H1 (cell line): ENCODE results near the gene WASL. TPM values are rescaled to one million over a fixed set of nuclear protein-coding genes. Genes with fewer than 3 reads are reported as not detected.

ENCODE experiments used
- CTCF ChIA-PET: fragments of 300-600 bp; sonication (Branson Sonifier 250); formaldehyde crosslinking; loops from one replicate; lab custom pipeline; 2021; ENCODE audit not compliant: partially characterized antibody; lab: Charles Lee
- POLR2A ChIA-PET: fragments of 300-600 bp; sonication (Branson Sonifier 250); formaldehyde crosslinking; loops from one replicate; lab custom pipeline; 2021; ENCODE audit warnings: inconsistent platforms; ENCODE audit not compliant: partially characterized antibody; lab: Charles Lee
- DNase-seq, 2 experiments: peaks; one replicate each; pipeline versions ENCODE4 v3.0.0 to v3.0.0-alpha.2; 2010 to 2022; ENCODE audit warnings: low spot score in 2 of 2, low read depth in 1 of 2, mixed read lengths in 1 of 2
- FAIRE-seq: peaks from 2 replicates; lab custom pipeline; 2011; peaks lifted over from hg19 to GRCh38; lab: Jason Lieb, UNC
- H2AFZ ChIP-seq: 2 replicates; pipeline ENCODE4 v1.8.1; 2012; ENCODE audit warnings: low read length, inconsistent platforms
- H2AK5ac ChIP-seq: 2 replicates; pipeline ENCODE4 v1.6.1; 2013; ENCODE audit warnings: low read depth, low read length
- H2BK120ac ChIP-seq: replicated peaks from 2 replicates; pipeline ENCODE3; 2013; ENCODE audit warnings: low read depth, low read length, inconsistent platforms
- H2BK12ac ChIP-seq: 2 replicates; pipeline ENCODE4 v1.6.1; 2013; ENCODE audit warnings: low read depth, low read length
- H2BK15ac ChIP-seq: 2 replicates; pipeline ENCODE4 v1.6.1; 2013; ENCODE audit warnings: low read length
- H2BK20ac ChIP-seq: 2 replicates; pipeline ENCODE4 v1.6.1; 2013; ENCODE audit warnings: low read length
- H2BK5ac ChIP-seq: 2 replicates; pipeline ENCODE4 v1.6.1; 2013; ENCODE audit warnings: low read depth, low read length
- H3K14ac ChIP-seq: 2 replicates; pipeline ENCODE4 v1.6.1; 2013; ENCODE audit warnings: inconsistent platforms; ENCODE audit not compliant: insufficient read length
- H3K18ac ChIP-seq: 2 replicates; pipeline ENCODE4 v1.6.1; 2013; ENCODE audit warnings: low read length; ENCODE audit errors: extremely low read depth
- H3K23ac ChIP-seq: 2 replicates; pipeline ENCODE4 v1.6.1; 2013; ENCODE audit warnings: inconsistent platforms; ENCODE audit not compliant: insufficient read length
- H3K23me2 ChIP-seq: 2 replicates; pipeline ENCODE4 v1.6.1; 2013; ENCODE audit warnings: low read depth, low read length
- H3K27ac ChIP-seq: 2 replicates; pipeline ENCODE4 v1.6.1; 2011; ENCODE audit warnings: low read depth, low read length, inconsistent platforms
- H3K27me3 ChIP-seq, 4 experiments: replicated peaks in 1 of 4; 1 replicate in 1 of 4; 2 replicates in 3 of 4; pipeline versions ENCODE4 v1.6.1 to v1.8.1; 2011 to 2013; ENCODE audit warnings: low read length in 3 of 4, mild to moderate bottlenecking in 3 of 4, inconsistent platforms in 2 of 4, mixed read lengths in 2 of 4, moderate library complexity in 1 of 4; ENCODE audit not compliant: control insufficient read depth in 3 of 4, insufficient read depth in 3 of 4; ENCODE audit errors: extremely low read depth in 1 of 4
- H3K36me3 ChIP-seq, 4 experiments: 2 replicates each; pipeline versions ENCODE4 v1.6.1 to v1.8.1; 2011 to 2013; ENCODE audit warnings: mild to moderate bottlenecking in 4 of 4, low read length in 3 of 4, moderate library complexity in 2 of 4, control low read depth in 1 of 4, inconsistent platforms in 1 of 4; ENCODE audit not compliant: insufficient read depth in 4 of 4, control insufficient read depth in 2 of 4
- H3K4ac ChIP-seq: replicated peaks from 2 replicates; pipeline ENCODE3; 2013; ENCODE audit warnings: low read length, low read depth, mixed read lengths, inconsistent platforms; ENCODE audit not compliant: insufficient read length
- H3K4me1 ChIP-seq, 4 experiments: replicated peaks in 1 of 4; 1 replicate in 1 of 4; 2 replicates in 3 of 4; pipeline versions ENCODE4 v1.6.1 to v1.8.1; 2011 to 2013; ENCODE audit warnings: low read length in 3 of 4, inconsistent platforms in 2 of 4, mixed read lengths in 1 of 4; ENCODE audit not compliant: insufficient read depth in 4 of 4, control insufficient read depth in 3 of 4
- H3K4me2 ChIP-seq, 2 experiments: 2 replicates each; pipeline versions ENCODE4 v1.6.1 to v1.8.1; 2011 to 2013; ENCODE audit warnings: low read depth in 2 of 2, low read length in 2 of 2, control low read depth in 1 of 2, inconsistent platforms in 1 of 2, mild to moderate bottlenecking in 1 of 2; ENCODE audit not compliant: insufficient read depth in 1 of 2
- H3K4me3 ChIP-seq, 4 experiments: fragments of 200-600, 300-600 bp in 1 of 4; sonication (generic), shearing (Covaris generic), sonication (Bioruptor Twin) in 1 of 4; 2 replicates each; pipeline versions ENCODE4 v1.5.1 to v1.8.1; 2011 to 2016; ENCODE audit warnings: low read length in 4 of 4, low read depth in 3 of 4, control low read depth in 2 of 4, inconsistent platforms in 2 of 4, mild to moderate bottlenecking in 2 of 4, mixed read lengths in 1 of 4, moderate library complexity in 1 of 4; ENCODE audit not compliant: insufficient read depth in 2 of 4; ENCODE audit errors: extremely low read depth in 1 of 4
- H3K56ac ChIP-seq: replicated peaks from 2 replicates; pipeline ENCODE3; 2013; ENCODE audit warnings: low read depth, mild to moderate bottlenecking, mixed read lengths, low read length, inconsistent platforms; ENCODE audit not compliant: insufficient read length
- H3K79me1 ChIP-seq: 2 replicates; pipeline ENCODE4 v1.6.1; 2013; ENCODE audit warnings: low read depth, low read length, control low read depth
- H3K79me2 ChIP-seq, 2 experiments: 2 replicates each; pipeline versions ENCODE4 v1.6.1 to v1.8.1; 2012 to 2013; ENCODE audit warnings: low read length in 2 of 2, mild to moderate bottlenecking in 2 of 2, inconsistent platforms in 1 of 2; ENCODE audit not compliant: insufficient read depth in 2 of 2, control insufficient read depth in 1 of 2
- H3K9ac ChIP-seq, 4 experiments: replicated peaks in 1 of 4; 1 replicate in 1 of 4; 2 replicates in 3 of 4; pipeline versions ENCODE4 v1.6.1 to v1.8.1; 2011 to 2013; ENCODE audit warnings: low read depth in 3 of 4, low read length in 3 of 4, control low read depth in 2 of 4, mild to moderate bottlenecking in 2 of 4, moderate library complexity in 2 of 4, inconsistent platforms in 1 of 4; ENCODE audit errors: extremely low read depth in 1 of 4
- H3K9me3 ChIP-seq, 2 experiments: 2 replicates each; pipeline versions ENCODE4 v1.6.1 to v1.8.1; 2012 to 2013; ENCODE audit warnings: mild to moderate bottlenecking in 2 of 2, moderate library complexity in 2 of 2, control low read depth in 1 of 2, inconsistent platforms in 1 of 2, low read depth in 1 of 2, low read length in 1 of 2, mixed read lengths in 1 of 2; ENCODE audit not compliant: insufficient read depth in 2 of 2
- H4K20me1 ChIP-seq, 2 experiments: replicated peaks in 1 of 2; 2 replicates each; pipeline versions ENCODE3 to v1.8.1; 2011 to 2013; ENCODE audit warnings: inconsistent platforms in 2 of 2, low read length in 2 of 2, mild to moderate bottlenecking in 1 of 2; ENCODE audit not compliant: insufficient read depth in 2 of 2, control insufficient read depth in 1 of 2
- H4K5ac ChIP-seq: 2 replicates; pipeline ENCODE4 v1.6.1; 2013; ENCODE audit warnings: low read length, low read depth, mixed read lengths, inconsistent platforms; ENCODE audit not compliant: insufficient read length
- H4K8ac ChIP-seq: 2 replicates; pipeline ENCODE4 v1.8.0; 2013; ENCODE audit warnings: mild to moderate bottlenecking, moderate library complexity, low read length, inconsistent platforms; ENCODE audit not compliant: insufficient read depth; ENCODE audit errors: extremely low read depth
- H4K91ac ChIP-seq: replicated peaks from 2 replicates; pipeline ENCODE3; 2013; ENCODE audit warnings: low read length, mixed read lengths, inconsistent platforms; ENCODE audit not compliant: insufficient read length
- CREB1 ChIP-seq: IDR thresholded peaks from 2 replicates; pipeline ENCODE4 v1.6.1; 2012; ENCODE audit warnings: inconsistent platforms
- EZH2 ChIP-seq: fragments of 200-600 bp; sonication (generic); IDR thresholded peaks from 2 replicates; pipeline ENCODE4 v1.7.1; 2012; ENCODE audit warnings: low read depth, mild to moderate bottlenecking, moderate library complexity, low read length, inconsistent platforms; ENCODE audit not compliant: severe bottlenecking
- FOSL1 ChIP-seq: IDR thresholded peaks from 2 replicates; pipeline ENCODE4 v1.6.1; 2011; ENCODE audit warnings: mild to moderate bottlenecking, low read depth, low read length, moderate library complexity; ENCODE audit not compliant: insufficient read depth
- HDAC6 ChIP-seq: IDR thresholded peaks from one replicate; pipeline ENCODE4 v1.7.1; 2012; ENCODE audit warnings: low read depth, mild to moderate bottlenecking, inconsistent platforms, low read length, moderate library complexity
- KDM5A ChIP-seq: fragments of 200-600 bp; IDR thresholded peaks from 2 replicates; pipeline ENCODE4 v1.7.1; 2012; ENCODE audit warnings: mild to moderate bottlenecking, low read length, inconsistent platforms, mixed read lengths
- POLR2AphosphoS5 ChIP-seq: IDR thresholded peaks from 2 replicates; pipeline ENCODE4 v1.6.1; 2011; ENCODE audit warnings: low read depth, low read length
- RBBP5 ChIP-seq: IDR thresholded peaks from 2 replicates; pipeline ENCODE4 v1.7.1; 2012; ENCODE audit warnings: low read depth, mild to moderate bottlenecking, inconsistent platforms, low read length, moderate library complexity, borderline replicate concordance
- SIX5 ChIP-seq: IDR thresholded peaks from 2 replicates; pipeline ENCODE4 v1.6.1; 2011; ENCODE audit warnings: mild to moderate bottlenecking, low read depth, low read length
- SUZ12 ChIP-seq: fragments of 200-600 bp; sonication (generic); IDR thresholded peaks from 2 replicates; pipeline ENCODE4 v1.6.1; 2012; ENCODE audit warnings: mild to moderate bottlenecking, inconsistent platforms, low read length, moderate library complexity, mixed read lengths
- TAF7 ChIP-seq: optimal IDR thresholded peaks from 2 replicates; pipeline ENCODE3; 2011; ENCODE audit warnings: low read depth, mild to moderate bottlenecking, inconsistent platforms, low read length, moderate library complexity, borderline replicate concordance
- TEAD4 ChIP-seq: IDR thresholded peaks from 2 replicates; pipeline ENCODE4 v1.6.1; 2012; ENCODE audit warnings: low read depth, low read length, inconsistent platforms, mixed read lengths
- WGBS, 2 experiments: shearing (Covaris generic) in 1 of 2; methylation state at CpG; one replicate each; pipeline versions ENCODE4 v1.1.6 to v1.1.7; 2013 to 2015; ENCODE audit warnings: low lambda C conversion rate in 2 of 2, mixed read lengths in 2 of 2, inconsistent platforms in 1 of 2, low coverage in 1 of 2, missing lambda C conversion rate in 1 of 2; ENCODE audit not compliant: insufficient replicate concordance in 2 of 2, insufficient coverage in 1 of 2, insufficient read length in 1 of 2; ENCODE audit errors: extremely low coverage in 1 of 2, missing lambda C conversion rate in 1 of 2; 5-methylcytosine and 5-hydroxymethylcytosine counted together
- polyA plus RNA-seq, 7 experiments: library from polyadenylated mRNA; depleted of rRNA in 3 of 7; stranded (reverse) in 5 of 7; unstranded in 2 of 7; fragments of >200 nt in 5 of 7; fragments of 200-250 nt in 2 of 7; gene quantifications; 1 replicate in 5 of 7; 2 replicates in 1 of 7; 4 replicates in 1 of 7; pipeline versions ENCODE4 v1.2.1 to v1.2.3, GENCODE V29; 2011 to 2013; ENCODE audit warnings: missing spikeins in 2 of 7, mixed read lengths in 2 of 7
- total RNA-seq: library from RNA; stranded (reverse); fragmentation: NEBNext Ultra II Directional; extraction: Animal tissue kit (Norgen Biotek cat#: 25700); gene quantifications from 2 replicates; pipeline ENCODE4 v1.2.1, GENCODE V29; 2021
- TF ChIP-seq, protein P1 (sequence below): IDR thresholded peaks from 2 replicates; pipeline ENCODE4 v1.6.1; 2011; ENCODE audit warnings: low read depth, mild to moderate bottlenecking, low read length; ENCODE audit not compliant: insufficient read depth

The WASL gene
- total and polyA plus RNA-seq, 2 of the 8 experiments (the other 6 are each of a cell fraction or from before 2014, with no cell fraction given) = 7.7 to 38.9 TPM

DNA sequence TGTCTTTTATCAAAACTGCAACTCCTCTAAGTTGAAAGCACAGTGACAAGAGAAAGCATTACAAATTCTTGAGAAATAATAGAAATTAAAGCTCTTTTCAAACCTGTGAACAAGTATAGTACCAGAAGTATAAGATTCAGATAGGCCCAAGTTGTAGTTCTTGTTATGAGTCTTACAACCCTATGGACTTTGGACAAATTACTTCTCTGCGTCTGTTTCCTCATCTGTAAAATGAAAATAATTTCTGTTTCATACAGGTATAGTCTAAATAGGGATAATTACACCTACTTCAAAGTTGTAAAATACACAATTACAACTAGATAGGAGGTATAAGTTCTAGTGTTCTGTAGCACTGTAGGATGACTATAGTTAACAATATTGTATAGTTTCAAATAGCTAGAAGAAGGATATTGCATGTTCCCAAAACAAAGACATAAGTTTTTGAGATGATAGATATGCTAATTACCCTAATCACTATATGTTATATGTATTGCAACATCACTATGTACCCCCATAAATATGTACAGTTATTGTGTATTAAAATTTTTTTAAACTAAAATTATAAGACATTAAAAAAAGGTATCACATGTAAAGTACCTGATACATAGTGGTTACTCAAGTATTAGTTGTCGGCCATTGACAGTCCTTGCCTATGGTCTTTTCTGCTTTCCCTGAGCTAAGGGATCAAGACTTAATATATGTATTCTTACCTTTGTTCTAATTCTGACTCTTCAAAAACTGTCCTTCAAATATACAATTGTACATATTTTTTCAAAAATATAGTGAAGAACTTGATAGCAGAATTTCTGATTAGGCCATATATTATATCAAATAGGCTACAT is 1.8 kb upstream of the WASL start:
- Histone ChIP-seq H3K4ac (no peak overlapping the region), H3K27me3 (no peaks in the 10 kb centered on the region), H2BK15ac (no peak overlapping the region), H3K56ac (no peak overlapping the region), H4K91ac (no peak overlapping the region), H3K79me1 (no peaks in the 10 kb centered on the region; the same call in 1 of the 2 replicates), H2AK5ac (no peak overlapping the region), H4K20me1 (peaks cover 0 to 3% of the 10 kb centered on the region in 2 experiments), H3K4me1 (peaks cover 0 to 15% (median 3%) of the 10 kb centered on the region in 4 experiments; a peak in 4 of 7 replicates), H4K5ac (peak overlapping the region; percentile 21), H3K4me2 (peak overlapping the region; percentile 63 to 93), H2BK12ac (no peak overlapping the region), H3K9ac (no peak overlapping the region), H3K23ac (no peak overlapping the region), H3K79me2 (peaks cover 20 to 51% of the 10 kb centered on the region in 2 experiments; a peak in 3 of 4 replicates), H3K27ac (no peak overlapping the region), H2BK20ac (no peak overlapping the region), H3K4me3 (peak overlapping the region; percentile 95 to 99 (median 97)), H3K36me3 (no peaks in the 10 kb centered on the region), H3K18ac (no peak overlapping the region; the same call in 1 of the 2 replicates), H4K8ac (no peak overlapping the region), H3K9me3 (no peaks in the 10 kb centered on the region), H3K23me2 (peaks cover 9% of the 10 kb centered on the region), H2AFZ (no peak overlapping the region), H2BK120ac (no peak overlapping the region), H2BK5ac (no peak overlapping the region), H3K14ac (no peak overlapping the region)
- ChIA-PET CTCF (interaction anchor here (0.6 to 3.7 kb wide), 5 partner anchors 13 to 351 kb away, joined by 3 to 10 read pairs (median 4); no protein-coding TSS in a partner anchor), POLR2A (interaction anchor here (0.7 kb wide), 1 partner anchor 11 kb away, joined by 4 read pairs; no protein-coding TSS in a partner anchor)
- WGBS, 2 experiments = 91% methylated on average over 2 of the region's 2 CpGs; no CpG with 5 or more reads in 1 of the 2 experiments
- DNase-seq = no peak
- FAIRE-seq = no peak
- TF ChIP-seq, protein P1, sequence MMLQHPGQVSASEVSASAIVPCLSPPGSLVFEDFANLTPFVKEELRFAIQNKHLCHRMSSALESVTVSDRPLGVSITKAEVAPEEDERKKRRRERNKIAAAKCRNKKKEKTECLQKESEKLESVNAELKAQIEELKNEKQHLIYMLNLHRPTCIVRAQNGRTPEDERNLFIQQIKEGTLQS = no peak
- TF ChIP-seq FOSL1 = no peak
- TF ChIP-seq TAF7 = no peak
- TF ChIP-seq CREB1 = no peak
- no peak for TF ChIP-seq SIX5
- TF ChIP-seq KDM5A = no peak
- TF ChIP-seq EZH2 = no peak
- no peak for TF ChIP-seq SUZ12
- no peak for TF ChIP-seq TEAD4
- no peak for TF ChIP-seq POLR2AphosphoS5
- TF ChIP-seq RBBP5 = no peak
- TF ChIP-seq HDAC6 = no peak
